ENCODE results near the gene CAVIN3. TPM values are rescaled to one million over a fixed set of nuclear protein-coding genes. Genes with fewer than 3 reads are reported as not detected.

CAVIN3 gene
- total and polyA plus RNA-seq, 2 donors (not counting 1 experiment from before 2014, with no cell fraction given), result not detected

DNA sequence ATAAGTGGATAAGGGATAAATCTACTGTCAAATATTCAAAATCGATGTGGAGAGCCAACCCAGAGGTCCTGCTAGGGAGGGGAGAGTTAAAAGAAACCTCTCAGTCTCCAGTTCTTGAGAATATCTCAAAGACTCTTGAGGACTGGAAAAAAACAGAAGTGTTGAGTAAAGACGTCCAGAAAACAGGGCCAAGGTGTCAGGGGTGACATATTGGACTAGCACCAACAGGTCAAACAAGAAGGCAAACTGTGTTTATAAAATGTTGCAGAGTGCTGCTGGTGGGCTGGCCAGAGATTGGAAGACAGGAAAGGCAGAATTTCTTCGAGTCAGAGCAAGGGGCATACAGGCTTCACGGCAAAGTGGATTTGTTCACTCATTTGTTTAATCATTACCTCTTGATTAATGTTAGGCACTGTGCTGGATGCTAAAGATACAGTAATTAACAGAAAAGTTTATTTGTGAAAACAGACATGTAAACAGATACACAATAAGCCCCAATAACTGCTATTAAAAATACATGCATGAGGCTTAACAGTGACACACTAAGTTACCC is 36.3 kb upstream of the CAVIN3 start:
- Histone ChIP-seq H3K27ac (ENCODE audit: low read length in 2 of 2) (no peak overlapping the region), H3K36me3 (replicated peaks in 1 of 2; ENCODE audit: control extremely low read depth in 1 of 2, control insufficient read depth in 1 of 2, extremely low read depth in 1 of 2, insufficient read depth in 2 of 2, low read length in 1 of 2) (no peaks in the 10 kb centered on the region), H3K4me2 (replicated peaks; ENCODE audit: low read depth, low read length, poor library complexity, severe bottlenecking) (no peak overlapping the region), H3K9ac (ENCODE audit: low read length) (no peak overlapping the region), H3K27me3 (replicated peaks in 1 of 4; ENCODE audit: control extremely low read depth in 1 of 4, control insufficient read depth in 3 of 4, insufficient read depth in 4 of 4, low read length in 3 of 4) (peaks cover 0 to 5% (median 0%) of the 10 kb centered on the region in 4 experiments), H3K9me3 (ENCODE audit: control extremely low read depth in 1 of 3, control insufficient read depth in 2 of 3, insufficient read depth in 1 of 3, low read length in 2 of 3) (no peaks in the 10 kb centered on the region), H2AFZ (ENCODE audit: insufficient read depth, low read depth, low read length, poor library complexity, severe bottlenecking) (no peak overlapping the region), H3K4me3 (ENCODE audit: control extremely low read depth in 1 of 5, extremely low read depth in 1 of 5, insufficient read depth in 1 of 5, low read depth in 2 of 5, low read length in 4 of 5) (no peak overlapping the region), H4K20me1 (ENCODE audit: control insufficient read depth, insufficient read depth, low read length, poor library complexity, severe bottlenecking) (no peaks in the 10 kb centered on the region), H3K79me2 (ENCODE audit: control insufficient read depth, insufficient read depth, low read length) (no peaks in the 10 kb centered on the region), H3K4me1 (ENCODE audit: control insufficient read depth in 2 of 2, insufficient read depth in 2 of 2, low read length in 2 of 2) (peaks cover 0 to 6% of the 10 kb centered on the region in 2 donors)
- H3K27me3 Mint-ChIP-seq, result no peaks in the 10 kb centered on the region
- ATAC-seq (ENCODE audit: low read depth) (no peak), DNase-seq (no peak)
- TF ChIP-seq CTCF (IDR thresholded peaks at IDR 0.05) (no peak), EZH2 (IDR thresholded peaks at IDR 0.05; ENCODE audit: borderline replicate concordance, insufficient read depth, low read depth, low read length, poor library complexity, severe bottlenecking) (no peak)
- no peak overlapping the region for H3K4me3 Mint-ChIP-seq
- intact Hi-C loops (cut with micrococcal nuclease), result loop anchor here (10.0 kb wide), 1 partner anchor 752 kb away; no protein-coding TSS in a partner anchor
- H3K9me3 Mint-ChIP-seq (ENCODE audit: insufficient read depth), result no peaks in the 10 kb centered on the region
- CTCF ChIA-PET, result no interaction called here
- no peak overlapping the region for H3K27ac Mint-ChIP-seq
- H3K4me1 Mint-ChIP-seq, result no peaks in the 10 kb centered on the region
- 100% methylated on average over 1 of the region's 4 CpGs for WGBS (ENCODE audit: insufficient coverage)
- POLR2A ChIA-PET, result no interaction called here

DNA sequence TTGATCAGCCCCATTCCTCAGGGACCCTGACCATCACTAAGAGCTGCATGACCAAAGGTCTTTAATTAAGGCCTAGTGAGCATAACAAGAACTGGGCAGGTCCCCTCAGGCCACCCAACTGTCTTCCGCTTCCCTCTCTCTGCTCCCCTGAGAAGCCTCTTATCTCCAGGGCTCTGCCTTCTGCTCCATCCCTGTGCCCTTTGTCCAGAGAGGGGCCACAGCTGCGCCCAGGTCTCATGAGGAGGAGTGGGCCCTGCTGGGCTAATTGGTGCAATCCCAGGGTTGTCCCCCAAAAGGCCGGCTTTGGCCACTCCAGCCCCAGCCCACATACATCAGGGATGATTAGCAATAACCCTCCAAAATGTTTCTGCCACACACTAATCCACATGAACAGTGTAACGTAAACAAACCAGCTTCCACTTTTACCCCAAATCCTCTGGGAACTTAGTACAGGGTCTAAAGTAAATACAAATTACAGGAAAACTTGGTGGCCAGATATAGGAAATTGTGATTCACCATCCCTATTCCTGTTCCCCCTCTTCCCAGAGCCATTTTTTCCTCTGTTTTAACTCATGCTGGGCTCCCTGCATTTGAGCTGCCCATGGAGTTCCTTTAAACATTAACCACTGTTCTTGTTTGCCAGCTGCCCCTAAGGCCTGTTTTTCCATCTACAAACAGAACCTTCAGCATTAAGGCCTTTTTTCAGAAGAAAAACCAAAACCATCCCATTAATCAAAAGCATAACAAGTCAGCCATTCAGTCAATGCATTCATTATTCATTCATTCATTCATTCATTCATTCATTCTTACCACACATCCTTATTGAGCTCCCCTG is 34.6 kb upstream of the CAVIN3 start:
- TF ChIP-seq CTCF (IDR thresholded peaks at IDR 0.05) (no peak), EZH2 (IDR thresholded peaks at IDR 0.05; ENCODE audit: borderline replicate concordance, insufficient read depth, low read depth, low read length, poor library complexity, severe bottlenecking) (no peak)
- intact Hi-C loops (cut with micrococcal nuclease), result loop anchor here (5.0 to 10.0 kb wide), 3 partner anchors 103 to 1718 kb away; partner anchors contain the start of gene OR51D1
- POLR2A ChIA-PET, result no interaction called here
- no peak overlapping the region for H3K9ac ChIP-seq (ENCODE audit: low read length)
- H3K27me3 Mint-ChIP-seq, result no peaks in the 10 kb centered on the region
- H3K9me3 ChIP-seq (ENCODE audit: control extremely low read depth in 1 of 3, control insufficient read depth in 2 of 3, insufficient read depth in 1 of 3, low read length in 2 of 3), result no peaks in the 10 kb centered on the region
- no peak overlapping the region for H3K27ac ChIP-seq (ENCODE audit: low read length in 2 of 2)
- no peak overlapping the region for H2AFZ ChIP-seq (ENCODE audit: insufficient read depth, low read depth, low read length, poor library complexity, severe bottlenecking)
- no peaks in the 10 kb centered on the region for H3K9me3 Mint-ChIP-seq (ENCODE audit: insufficient read depth)
- H3K4me1 Mint-ChIP-seq, result no peaks in the 10 kb centered on the region
- H3K36me3 ChIP-seq (replicated peaks in 1 of 2; ENCODE audit: control extremely low read depth in 1 of 2, control insufficient read depth in 1 of 2, extremely low read depth in 1 of 2, insufficient read depth in 2 of 2, low read length in 1 of 2), result no peaks in the 10 kb centered on the region
- H4K20me1 ChIP-seq (ENCODE audit: control insufficient read depth, insufficient read depth, low read length, poor library complexity, severe bottlenecking), result no peaks in the 10 kb centered on the region
- H3K79me2 ChIP-seq (ENCODE audit: control insufficient read depth, insufficient read depth, low read length), result no peaks in the 10 kb centered on the region
- H3K4me2 ChIP-seq (replicated peaks; ENCODE audit: low read depth, low read length, poor library complexity, severe bottlenecking), result no peak overlapping the region
- peaks cover 0 to 5% (median 0%) of the 10 kb centered on the region in 4 experiments for H3K27me3 ChIP-seq (replicated peaks in 1 of 4; ENCODE audit: control extremely low read depth in 1 of 4, control insufficient read depth in 3 of 4, insufficient read depth in 4 of 4, low read length in 3 of 4)
- no peak for ATAC-seq (ENCODE audit: low read depth)
- H3K4me3 ChIP-seq (ENCODE audit: control extremely low read depth in 1 of 5, extremely low read depth in 1 of 5, insufficient read depth in 1 of 5, low read depth in 2 of 5, low read length in 4 of 5), result no peak overlapping the region
- H3K4me1 ChIP-seq (ENCODE audit: control insufficient read depth in 2 of 2, insufficient read depth in 2 of 2, low read length in 2 of 2), result peaks cover 0 to 6% of the 10 kb centered on the region in 2 donors
- WGBS (ENCODE audit: insufficient coverage), result 100% methylated on average over 3 of the region's 4 CpGs
- no peak overlapping the region for H3K27ac Mint-ChIP-seq
- CTCF ChIA-PET, result interaction anchor here (0.6 to 5.5 kb wide), 11 partner anchors 8 to 1718 kb away, joined by 3 to 43 read pairs (median 5); partner anchors contain the start of genes CCKBR and OR51D1
- no peak overlapping the region for H3K4me3 Mint-ChIP-seq
- DNase-seq, result no peak
